Keratinocyte (primary cell): ENCODE results near the gene CFAP57.

Source experiments
- CTCF ChIP-seq, 3 experiments: IDR thresholded peaks in 1 of 3; conservative IDR thresholded peaks in 1 of 3; optimal IDR thresholded peaks in 1 of 3; 2 replicates in 2 of 3; 3 replicates in 1 of 3; pipeline versions ENCODE3 to v1.5.1; 2011; ENCODE audit warnings: low read length in 3 of 3, mild to moderate bottlenecking in 3 of 3, moderate library complexity in 2 of 3, control low read depth in 1 of 3, inconsistent platforms in 1 of 3; ENCODE audit not compliant: insufficient read depth in 2 of 3; ENCODE audit errors: extremely low read depth in 1 of 3
- EZH2 ChIP-seq: IDR thresholded peaks from one replicate; pipeline ENCODE4 v1.6.1; 2012; ENCODE audit warnings: inconsistent platforms, mild to moderate bottlenecking, low read length, moderate library complexity

- TF ChIP-seq CTCF (optimal IDR thresholded peaks at IDR 0.05 in 1 of 3, IDR thresholded peaks at IDR 0.05 in 1 of 3, conservative IDR thresholded peaks at IDR 0.05 in 1 of 3; ENCODE audit: extremely low read depth in 1 of 3, insufficient read depth in 2 of 3, low read length in 3 of 3) (no peak), EZH2 (no peak)
These were observed 102.1 kb downstream of the CFAP57 start for GRCh38 chr1:43274125-43274803.
